Esophagus squamous epithelium (tissue), 4 donors: ENCODE data around the gene CLPSL2.

Experiments used
- POLR2A ChIP-seq, 4 donors: fragments of 450-650 bp; IDR thresholded peaks; one replicate each; pipeline ENCODE4 v1.6.1; 2017; ENCODE audit warnings: antibody characterized with exemption in 4 of 4, mild to moderate bottlenecking in 4 of 4, moderate library complexity in 3 of 4
- TF ChIP-seq, protein P1 (sequence below), 6 experiments: fragments of 450-650 bp in 4 of 6; fragments of 200-600 bp in 2 of 6; sonication (generic) in 2 of 6; IDR thresholded peaks; one replicate each; pipeline ENCODE4 v1.5.1; 2016 to 2019; ENCODE audit warnings: antibody characterized with exemption in 6 of 6, mild to moderate bottlenecking in 4 of 6, moderate library complexity in 4 of 6

DNA sequence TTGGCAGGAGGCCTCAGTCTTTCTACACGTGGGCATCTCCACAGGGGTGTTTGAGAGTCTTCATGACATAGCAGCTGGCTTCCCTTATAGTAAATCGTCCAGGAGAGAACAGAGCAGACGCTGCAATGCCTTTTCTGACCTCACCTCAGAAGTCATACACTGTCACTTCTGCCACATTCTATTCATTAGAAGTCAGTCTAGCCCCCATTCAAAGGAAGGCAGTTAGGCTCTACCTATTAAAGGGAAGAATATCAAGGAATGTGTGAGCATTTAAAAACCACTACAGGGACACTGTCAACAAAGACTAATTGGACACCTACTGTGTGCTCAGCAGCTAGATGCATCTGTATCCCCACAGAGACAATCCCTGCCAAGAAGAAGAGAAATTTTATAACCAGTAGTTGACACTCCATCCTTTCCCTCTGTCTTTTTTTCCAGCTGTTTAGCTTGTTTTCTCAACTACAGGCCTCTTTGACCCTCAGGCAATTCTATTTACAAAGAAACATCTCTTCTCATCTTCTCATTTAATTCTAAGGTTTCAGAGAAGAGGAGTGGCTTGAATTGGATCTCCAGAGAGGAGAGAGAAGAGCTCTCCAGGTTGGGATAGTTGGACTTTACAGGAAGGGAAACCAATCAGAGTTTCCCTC lies 21.0 kb upstream of the CLPSL2 start:
- TF ChIP-seq, protein P1, sequence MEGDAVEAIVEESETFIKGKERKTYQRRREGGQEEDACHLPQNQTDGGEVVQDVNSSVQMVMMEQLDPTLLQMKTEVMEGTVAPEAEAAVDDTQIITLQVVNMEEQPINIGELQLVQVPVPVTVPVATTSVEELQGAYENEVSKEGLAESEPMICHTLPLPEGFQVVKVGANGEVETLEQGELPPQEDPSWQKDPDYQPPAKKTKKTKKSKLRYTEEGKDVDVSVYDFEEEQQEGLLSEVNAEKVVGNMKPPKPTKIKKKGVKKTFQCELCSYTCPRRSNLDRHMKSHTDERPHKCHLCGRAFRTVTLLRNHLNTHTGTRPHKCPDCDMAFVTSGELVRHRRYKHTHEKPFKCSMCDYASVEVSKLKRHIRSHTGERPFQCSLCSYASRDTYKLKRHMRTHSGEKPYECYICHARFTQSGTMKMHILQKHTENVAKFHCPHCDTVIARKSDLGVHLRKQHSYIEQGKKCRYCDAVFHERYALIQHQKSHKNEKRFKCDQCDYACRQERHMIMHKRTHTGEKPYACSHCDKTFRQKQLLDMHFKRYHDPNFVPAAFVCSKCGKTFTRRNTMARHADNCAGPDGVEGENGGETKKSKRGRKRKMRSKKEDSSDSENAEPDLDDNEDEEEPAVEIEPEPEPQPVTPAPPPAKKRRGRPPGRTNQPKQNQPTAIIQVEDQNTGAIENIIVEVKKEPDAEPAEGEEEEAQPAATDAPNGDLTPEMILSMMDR (IDR thresholded peaks at IDR 0.05), result no peak
- no peak for TF ChIP-seq POLR2A (IDR thresholded peaks at IDR 0.05)
